Left lung (tissue), 10 donors: Measurements from ENCODE around the gene SLC17A9. TPM values are rescaled to one million over a fixed set of nuclear protein-coding genes. Genes with fewer than 3 reads are reported as not detected.

ENCODE experiments used
- ATAC-seq: fragments of 200-7000 bp; cut with Tn5 transposase; one replicate; pipeline ENCODE4 v1.9.1; 2020; ENCODE audit warnings: moderate library complexity
- DNase-seq, 4 donors: peaks; one replicate each; pipeline ENCODE4 v3.0.0-alpha.2; 2013 to 2020
- H3K27ac ChIP-seq, 2 donors: fragments of 200-600 bp; sonication (generic) in 1 of 2; one replicate each; pipeline versions ENCODE4 v1.5.0 to v1.8.0; 2020 to 2021
- H3K27me3 ChIP-seq, 2 donors: fragments of 200-600 bp; sonication (generic) in 1 of 2; one replicate each; pipeline versions ENCODE4 v1.5.0 to v1.8.0; 2020 to 2021
- H3K36me3 ChIP-seq, 2 donors: fragments of 200-600 bp; sonication (generic) in 1 of 2; one replicate each; pipeline versions ENCODE4 v1.5.0 to v1.8.0; 2020 to 2021
- H3K4me1 ChIP-seq, 2 donors: fragments of 200-600 bp; one replicate each; pipeline ENCODE4 v1.8.0; 2021
- H3K4me3 ChIP-seq, 2 donors: fragments of 200-600 bp; sonication (generic) in 1 of 2; one replicate each; pipeline versions ENCODE4 v1.5.0 to v1.8.0; 2020 to 2021; ENCODE audit warnings: mild to moderate bottlenecking in 1 of 2
- H3K9me3 ChIP-seq, 2 donors: fragments of 200-600 bp; sonication (generic) in 1 of 2; one replicate each; pipeline versions ENCODE4 v1.5.0 to v1.8.0; 2020 to 2021
- intact Hi-C, 2 donors: fragments of 100-400 bp; cut with DNase I; formaldehyde crosslinking; loops; one replicate each; pipeline versions ENCODE4 v1.11.2 to v1.14.2; 2022
- polyA plus RNA-seq, 6 donors: library from polyadenylated mRNA; unstranded; fragments of 120-200 nt; gene quantifications; one replicate each; pipeline ENCODE4 v1.2.1, GENCODE V29; 2013; ENCODE audit not compliant: insufficient read length in 6 of 6
- total RNA-seq, 2 donors: library from RNA; stranded (reverse); fragmentation: NEBNext Ultra II Directional; extraction: Animal tissue kit (Norgen Biotek cat#: 25700); gene quantifications; one replicate each; pipeline ENCODE4 v1.2.1, GENCODE V29; 2021
- TF ChIP-seq, protein P1 (sequence below), 2 donors: fragments of 200-600 bp; sonication (generic) in 1 of 2; IDR thresholded peaks; one replicate each; pipeline versions ENCODE4 v1.5.0 to v1.8.0; 2021; ENCODE audit warnings: antibody characterized with exemption in 2 of 2
- donor health status: DM: no; HTN: yes; CAD: no.
- donor health status: DM: no; HTN: no; CAD: no.

SLC17A9 gene
- total and polyA plus RNA-seq, 8 donors = 2.1 to 18.1 (median 3.7) TPM

DNA sequence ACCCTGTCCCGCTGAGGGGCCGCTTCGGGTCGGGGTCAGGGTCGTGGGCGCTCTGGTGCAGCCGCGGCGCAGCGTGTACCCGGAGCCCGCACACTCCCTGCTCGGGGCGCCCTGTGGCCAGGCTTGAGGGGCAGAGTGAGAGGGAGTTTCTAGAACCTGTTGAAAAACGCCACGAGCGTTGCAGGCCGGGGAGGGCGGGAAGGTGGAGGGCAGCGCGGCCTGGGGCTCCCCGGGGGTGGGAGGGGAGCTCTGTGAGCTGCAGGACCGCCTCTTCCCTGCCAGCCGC, 54.8 kb downstream of the SLC17A9 start:
- DNase-seq (no peak), ATAC-seq (no peak)
- Histone ChIP-seq H3K27ac (no peak overlapping the region), H3K36me3 (no peaks in the 10 kb centered on the region), H3K27me3 (peaks cover 93 to 100% of the 10 kb centered on the region in 2 donors), H3K4me3 (no peak overlapping the region), H3K9me3 (no peaks in the 10 kb centered on the region), H3K4me1 (peaks cover 4 to 36% of the 10 kb centered on the region in 2 donors)
- TF ChIP-seq, protein P1, sequence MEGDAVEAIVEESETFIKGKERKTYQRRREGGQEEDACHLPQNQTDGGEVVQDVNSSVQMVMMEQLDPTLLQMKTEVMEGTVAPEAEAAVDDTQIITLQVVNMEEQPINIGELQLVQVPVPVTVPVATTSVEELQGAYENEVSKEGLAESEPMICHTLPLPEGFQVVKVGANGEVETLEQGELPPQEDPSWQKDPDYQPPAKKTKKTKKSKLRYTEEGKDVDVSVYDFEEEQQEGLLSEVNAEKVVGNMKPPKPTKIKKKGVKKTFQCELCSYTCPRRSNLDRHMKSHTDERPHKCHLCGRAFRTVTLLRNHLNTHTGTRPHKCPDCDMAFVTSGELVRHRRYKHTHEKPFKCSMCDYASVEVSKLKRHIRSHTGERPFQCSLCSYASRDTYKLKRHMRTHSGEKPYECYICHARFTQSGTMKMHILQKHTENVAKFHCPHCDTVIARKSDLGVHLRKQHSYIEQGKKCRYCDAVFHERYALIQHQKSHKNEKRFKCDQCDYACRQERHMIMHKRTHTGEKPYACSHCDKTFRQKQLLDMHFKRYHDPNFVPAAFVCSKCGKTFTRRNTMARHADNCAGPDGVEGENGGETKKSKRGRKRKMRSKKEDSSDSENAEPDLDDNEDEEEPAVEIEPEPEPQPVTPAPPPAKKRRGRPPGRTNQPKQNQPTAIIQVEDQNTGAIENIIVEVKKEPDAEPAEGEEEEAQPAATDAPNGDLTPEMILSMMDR (IDR thresholded peaks at IDR 0.05) = no peak
- intact Hi-C loops = loop anchor here in 1 of 2 donors (10.0 kb wide), 1 partner anchor 113 kb away; no protein-coding TSS in a partner anchor

DNA sequence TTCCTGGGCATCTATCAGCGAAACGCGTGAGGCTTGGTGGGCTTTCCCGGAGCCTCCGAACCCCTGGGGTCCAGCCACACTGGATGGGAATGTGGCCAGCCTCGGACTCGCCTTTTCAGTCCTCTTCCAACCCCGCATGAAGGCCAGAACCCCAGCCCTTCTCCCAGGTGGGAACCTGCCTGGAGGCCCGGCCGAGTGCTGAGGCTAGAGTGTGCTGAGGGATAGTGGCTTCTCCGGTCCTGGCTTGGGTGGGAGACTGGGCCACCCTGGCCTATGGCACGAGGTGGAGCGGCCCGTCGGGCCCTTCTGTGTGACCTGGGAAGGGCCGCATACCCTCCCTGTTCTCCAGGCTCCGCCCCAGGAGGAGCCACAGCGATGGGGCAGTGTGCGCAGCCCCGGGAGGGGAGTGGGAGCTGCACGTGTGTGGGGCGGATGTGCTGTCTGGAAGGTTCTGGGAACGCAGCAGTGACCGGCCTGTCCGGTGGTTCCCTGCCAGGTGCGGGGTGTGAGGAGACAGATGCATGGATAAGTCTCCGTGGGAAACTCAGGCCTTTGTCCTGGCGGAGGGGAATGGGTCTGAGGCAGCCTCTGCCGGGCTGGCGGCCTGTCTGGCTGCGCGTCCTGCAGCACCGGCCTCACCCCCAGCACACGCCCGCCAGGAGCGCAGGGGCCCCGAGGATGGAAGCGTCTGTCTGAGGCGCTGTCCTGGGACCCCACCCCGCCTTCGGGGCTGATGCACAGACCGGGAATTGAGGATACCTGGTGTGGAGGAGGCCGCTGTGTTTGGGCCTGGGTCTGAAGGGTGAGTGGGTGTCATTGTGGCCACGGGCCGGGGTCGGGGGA, 55.4 kb downstream of the SLC17A9 start:
- TF ChIP-seq, protein P1 (IDR thresholded peaks at IDR 0.05) = no peak
- ATAC-seq (no peak), DNase-seq (peak in 1 of 4 donors; percentile 69)
- intact Hi-C loops = loop anchor here (2.0 to 10.0 kb wide), 2 partner anchors 107 to 113 kb away; no protein-coding TSS in a partner anchor
- Histone ChIP-seq H3K27ac (no peak overlapping the region), H3K27me3 (peaks cover 91 to 100% of the 10 kb centered on the region in 2 donors), H3K4me1 (peaks cover 4 to 36% of the 10 kb centered on the region in 2 donors), H3K4me3 (no peak overlapping the region), H3K36me3 (no peaks in the 10 kb centered on the region), H3K9me3 (peaks cover 0 to 2% of the 10 kb centered on the region in 2 donors)

DNA sequence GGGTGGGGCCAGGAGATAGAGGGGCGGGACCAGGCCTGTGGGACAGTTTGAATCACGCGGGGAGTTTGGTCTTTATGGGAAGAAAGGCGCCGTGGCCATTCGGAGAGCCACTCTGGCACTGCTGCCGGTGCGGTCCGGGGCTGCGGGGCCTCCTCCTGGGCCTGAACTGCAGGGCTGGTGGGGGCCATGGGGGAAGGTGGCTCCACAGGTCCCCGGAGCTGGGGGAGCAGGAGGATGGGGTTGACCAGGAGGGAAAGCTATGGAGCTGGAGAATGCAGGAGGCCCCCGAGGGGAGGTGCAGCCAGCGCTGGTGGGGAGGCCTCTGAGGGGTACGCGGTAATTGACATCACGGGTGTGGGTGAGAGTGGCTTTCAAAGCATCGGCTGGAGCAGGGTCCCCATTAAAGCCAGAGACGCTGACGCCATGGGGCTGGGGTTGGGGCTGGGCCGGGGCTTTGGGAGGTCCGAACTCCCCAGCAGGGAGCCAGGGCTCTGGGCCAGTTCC, 56.1 kb downstream of the SLC17A9 start:
- Histone ChIP-seq H3K9me3 (peaks cover 0 to 9% of the 10 kb centered on the region in 2 donors), H3K4me3 (no peak overlapping the region), H3K36me3 (no peaks in the 10 kb centered on the region), H3K4me1 (peaks cover 4 to 36% of the 10 kb centered on the region in 2 donors), H3K27ac (no peak overlapping the region), H3K27me3 (peaks cover 89 to 100% of the 10 kb centered on the region in 2 donors)
- ATAC-seq = no peak
- intact Hi-C loops = loop anchor here (2.0 to 10.0 kb wide), 2 partner anchors 108 to 114 kb away; no protein-coding TSS in a partner anchor
- TF ChIP-seq, protein P1 (IDR thresholded peaks at IDR 0.05) = no peak
- DNase-seq = no peak

DNA sequence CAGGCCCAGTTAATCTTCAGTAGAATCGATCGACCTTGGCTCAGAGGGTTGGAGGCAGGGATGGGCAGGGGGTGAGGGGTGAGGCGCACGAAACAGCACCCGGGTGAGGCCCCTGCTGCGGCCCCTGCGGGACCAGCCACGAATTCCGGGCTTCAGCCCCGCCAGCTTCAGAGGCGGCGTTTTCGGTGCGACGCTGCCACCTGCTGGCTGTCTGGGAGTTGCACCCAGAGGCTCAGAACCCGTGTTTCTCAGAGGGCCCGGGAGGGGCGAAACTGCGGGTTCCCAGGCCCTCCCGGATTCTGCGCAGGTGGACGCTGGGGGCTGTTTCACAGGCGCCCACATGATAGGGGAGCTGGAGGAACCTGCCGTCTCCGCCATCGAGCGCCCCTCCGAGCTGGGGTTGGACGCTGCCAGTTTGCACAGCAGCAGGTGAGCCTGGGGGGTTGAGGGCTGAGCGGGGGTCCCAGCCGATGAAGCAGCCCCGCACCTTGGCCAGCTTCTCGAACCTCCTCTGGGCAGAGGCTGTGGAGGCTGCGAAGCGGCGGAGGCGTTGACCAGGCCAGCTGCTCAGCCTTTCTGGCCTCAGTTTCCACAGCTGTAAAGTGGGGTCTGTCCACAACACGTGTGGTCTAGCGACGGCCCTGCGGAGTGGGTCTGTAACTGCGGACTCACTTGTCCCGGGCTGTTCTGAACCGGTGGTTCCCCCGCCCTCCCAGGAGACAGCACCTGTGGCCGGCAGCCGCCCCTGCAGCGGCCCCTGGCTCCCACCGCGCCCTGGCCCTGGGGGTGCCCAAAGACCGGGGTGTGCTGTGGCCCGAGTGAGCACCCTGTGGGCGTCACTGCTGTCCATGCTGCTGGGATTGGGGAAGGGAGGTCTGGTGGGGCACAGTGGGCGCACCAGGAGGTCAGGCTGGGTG, 56.8 kb downstream of the SLC17A9 start:
- ATAC-seq (peak; percentile 95), DNase-seq (peak; percentile 56 to 94 (median 72))
- TF ChIP-seq, protein P1 (IDR thresholded peaks at IDR 0.05) = peak; percentile 94 to 95
- Histone ChIP-seq H3K4me3 (no peak overlapping the region), H3K4me1 (peaks cover 4 to 36% of the 10 kb centered on the region in 2 donors), H3K27ac (no peak overlapping the region), H3K9me3 (peaks cover 0 to 11% of the 10 kb centered on the region in 2 donors), H3K36me3 (no peaks in the 10 kb centered on the region), H3K27me3 (peaks cover 89 to 100% of the 10 kb centered on the region in 2 donors)
- intact Hi-C loops = loop anchor here (2.0 to 10.0 kb wide), 2 partner anchors 109 to 115 kb away; no protein-coding TSS in a partner anchor
